IMR-90 (cell line): ENCODE results near the gene METTL27. TPM values are rescaled to one million over a fixed set of nuclear protein-coding genes. Genes with fewer than 3 reads are reported as not detected.
A peak's percentile ranks its signal among the peaks of the same experiment; 100 is the strongest.
"Not testable (repeated sequence)": the region's sequence is repeated elsewhere in the genome, so short reads cannot be mapped to it uniquely, and the experiment has no call there.

Source experiments
- ATAC-seq: fragments of 200-7000 bp; cut with Tn5 transposase; 2 replicates; pipeline ENCODE4 v1.9.1; 2020; ENCODE audit warnings: low read depth, mild to moderate bottlenecking, moderate library complexity
- BruUV-seq: library from RNA; stranded (reverse); fragments of 400-500 nt; replicated peaks from 2 replicates; lab custom pipeline; 2021; lab: Mats Ljungman, UMichigan
- CTCF ChIA-PET: fragments of 300-600 bp; formaldehyde crosslinking; extraction: SDS; loops from one replicate; lab custom pipeline; 2021; ENCODE audit warnings: antibody characterized with exemption; lab: Yijun Ruan, JAX
- POLR2A ChIA-PET: fragments of 300-600 bp; sonication (Branson Sonifier 250); formaldehyde crosslinking; loops from one replicate; lab custom pipeline; 2022; ENCODE audit warnings: antibody characterized with exemption; ENCODE audit not compliant: unreplicated experiment; lab: Charles Lee
- DNase-seq: peaks from one replicate; pipeline ENCODE4 v3.0.0; 2013
- H2AFZ ChIP-seq: replicated peaks from 2 replicates; pipeline ENCODE3; 2013; ENCODE audit warnings: low read length, mild to moderate bottlenecking; ENCODE audit not compliant: poor library complexity
- H2AK5ac ChIP-seq: 2 replicates; pipeline ENCODE4 v1.6.1; 2013; ENCODE audit warnings: low read depth, low read length, inconsistent platforms
- H2AK9ac ChIP-seq: replicated peaks from 2 replicates; pipeline ENCODE3; 2013; ENCODE audit warnings: mild to moderate bottlenecking, low read depth, low read length, moderate library complexity; ENCODE audit not compliant: poor library complexity
- H2BK120ac ChIP-seq: 2 replicates; pipeline ENCODE4 v1.6.1; 2013; ENCODE audit warnings: low read depth, low read length, inconsistent platforms
- H2BK15ac ChIP-seq: 3 replicates; pipeline ENCODE4 v1.6.1; 2013; ENCODE audit warnings: low read depth, low read length, inconsistent platforms
- H2BK20ac ChIP-seq: 2 replicates; pipeline ENCODE4 v1.6.1; 2013; ENCODE audit warnings: low read depth, mild to moderate bottlenecking, inconsistent platforms, low read length, moderate library complexity
- H2BK5ac ChIP-seq: 2 replicates; pipeline ENCODE4 v1.6.1; 2013; ENCODE audit warnings: mild to moderate bottlenecking, low read depth, low read length, inconsistent platforms; ENCODE audit not compliant: poor library complexity, severe bottlenecking
- H3K14ac ChIP-seq: replicated peaks from 2 replicates; pipeline ENCODE4 v1.6.1; 2013; ENCODE audit warnings: low read depth, low read length, inconsistent platforms
- H3K18ac ChIP-seq: 2 replicates; pipeline ENCODE4 v1.6.1; 2013; ENCODE audit warnings: low read depth, low read length, control low read depth
- H3K23ac ChIP-seq: 2 replicates; pipeline ENCODE4 v1.6.1; 2013; ENCODE audit warnings: low read depth, low read length, inconsistent platforms
- H3K27ac ChIP-seq: 2 replicates; pipeline ENCODE4 v1.5.1; 2013; ENCODE audit warnings: mild to moderate bottlenecking, control low read depth, low read length; ENCODE audit not compliant: insufficient read depth
- H3K27me3 ChIP-seq: 2 replicates; pipeline ENCODE4 v1.6.1; 2013; ENCODE audit warnings: low read length; ENCODE audit not compliant: control insufficient read depth, insufficient read depth
- H3K36me3 ChIP-seq: 2 replicates; pipeline ENCODE4 v1.6.1; 2013; ENCODE audit warnings: low read length, mixed read lengths; ENCODE audit not compliant: control insufficient read depth, insufficient read depth
- H3K4ac ChIP-seq: 2 replicates; pipeline ENCODE4 v1.6.1; 2013; ENCODE audit warnings: low read depth, low read length, inconsistent platforms
- H3K4me1 ChIP-seq: 2 replicates; pipeline ENCODE4 v1.6.1; 2013; ENCODE audit warnings: low read length, mixed read lengths; ENCODE audit not compliant: control insufficient read depth, insufficient read depth
- H3K4me2 ChIP-seq: 2 replicates; pipeline ENCODE4 v1.6.1; 2013; ENCODE audit warnings: low read depth, mild to moderate bottlenecking, control low read depth, low read length, moderate library complexity
- H3K4me3 ChIP-seq: 2 replicates; pipeline ENCODE4 v1.5.1; 2013; ENCODE audit warnings: low read depth, mild to moderate bottlenecking, control low read depth, low read length, moderate library complexity; ENCODE audit not compliant: insufficient read depth
- H3K56ac ChIP-seq: 2 replicates; pipeline ENCODE4 v1.6.1; 2013; ENCODE audit warnings: low read length, inconsistent platforms; ENCODE audit not compliant: insufficient read depth; ENCODE audit errors: extremely low read depth
- H3K79me1 ChIP-seq, 2 experiments: 2 replicates each; pipeline ENCODE4 v1.6.1; 2013; ENCODE audit warnings: low read length in 2 of 2, inconsistent platforms in 1 of 2, low read depth in 1 of 2
- H3K9ac ChIP-seq: 2 replicates; pipeline ENCODE4 v1.6.1; 2013; ENCODE audit warnings: low read depth, low read length, control low read depth
- H3K9me1 ChIP-seq: 2 replicates; pipeline ENCODE4 v1.6.1; 2013; ENCODE audit warnings: low read length, inconsistent platforms; ENCODE audit not compliant: insufficient read depth
- H3K9me3 ChIP-seq: 2 replicates; pipeline ENCODE4 v1.6.1; 2013; ENCODE audit warnings: low read length; ENCODE audit not compliant: control insufficient read depth, insufficient read depth
- H4K20me1 ChIP-seq: 2 replicates; pipeline ENCODE4 v1.6.1; 2013; ENCODE audit warnings: low read length, inconsistent platforms; ENCODE audit not compliant: insufficient read depth
- H4K5ac ChIP-seq: 2 replicates; pipeline ENCODE4 v1.6.1; 2013; ENCODE audit warnings: mild to moderate bottlenecking, low read depth, low read length, control low read depth
- H4K8ac ChIP-seq, 2 experiments: 2 replicates each; pipeline ENCODE4 v1.6.1; 2013; ENCODE audit warnings: low read depth in 2 of 2, low read length in 2 of 2, control low read depth in 1 of 2, inconsistent platforms in 1 of 2
- H4K91ac ChIP-seq: 2 replicates; pipeline ENCODE4 v1.6.1; 2013; ENCODE audit warnings: low read depth, low read length, inconsistent platforms; ENCODE audit not compliant: insufficient read depth
- RAD21 ChIP-seq: IDR thresholded peaks from 2 replicates; pipeline ENCODE4 v1.6.1; 2012; ENCODE audit warnings: low read length, improper control_type of control experiment
- WGBS, 2 experiments: methylation state at CpG; one replicate each; pipeline versions ENCODE4 v1.1.5 to v1.1.7; 2013; ENCODE audit warnings: missing lambda C conversion rate in 2 of 2; ENCODE audit not compliant: insufficient read length in 1 of 2; ENCODE audit errors: extremely low coverage in 2 of 2; 5-methylcytosine and 5-hydroxymethylcytosine counted together
- dilution Hi-C: fragments of 300-500 bp; cut with HindIII; formaldehyde crosslinking; loops from one replicate; pipeline ENCODE4 v1.14.3; 2018; ENCODE audit warnings: low sequenced_read_pairs; ENCODE audit not compliant: unreplicated experiment
- in situ Hi-C: fragments of 300-500 bp; cut with MboI; formaldehyde crosslinking; loops from 3 replicates; pipeline ENCODE4 v1.14.3; 2019; ENCODE audit warnings: low sequenced_read_pairs, inconsistent platforms, mixed read lengths
- intact Hi-C: fragments of 100-400 bp; cut with micrococcal nuclease; formaldehyde crosslinking; loops from 2 replicates; pipeline ENCODE4 v1.10.0; 2022
- polyA plus RNA-seq, 3 experiments: library from polyadenylated mRNA; depleted of rRNA; stranded (reverse); fragments of >200 nt; gene quantifications; 2 replicates each; pipeline ENCODE4 v1.2.3, GENCODE V29; 2012; ENCODE audit warnings: low replicate concordance in 1 of 3
- total RNA-seq: library from RNA; depleted of rRNA; stranded (reverse); fragments of >200 nt; gene quantifications from 2 replicates; pipeline ENCODE4 v1.2.3, GENCODE V29; 2012

The METTL27 gene
- total and polyA plus RNA-seq, 2 of the 4 experiments (the other 2 are of a cell fraction) = 2.3 to 4.3 TPM

- no peak for TF ChIP-seq RAD21
Measured at GRCh38 chr7:73847941-73848723, 5.8 kb upstream of the METTL27 start (continued).

- CTCF ChIA-PET, H3K18ac ChIP-seq, in situ Hi-C loops, H3K14ac ChIP-seq, H3K9me3 ChIP-seq, H3K27ac ChIP-seq, H3K9ac ChIP-seq, H3K4me2 ChIP-seq, H3K4me1 ChIP-seq, BruUV-seq, H4K91ac ChIP-seq, intact Hi-C loops, H4K20me1 ChIP-seq, H3K56ac ChIP-seq, DNase-seq, H3K36me3 ChIP-seq, POLR2A ChIA-PET, H3K4me3 ChIP-seq, H3K27me3 ChIP-seq, H2AK9ac ChIP-seq, H2BK5ac ChIP-seq, ATAC-seq, H2AFZ ChIP-seq, dilution Hi-C loops, H3K9me1 ChIP-seq, H4K5ac ChIP-seq, H3K23ac ChIP-seq: not testable (repeated sequence)
- 92% methylated on average over 4 of the region's 12 CpGs; no CpG with 5 or more reads in 1 of the 2 experiments for WGBS, 2 experiments
- H3K79me1 ChIP-seq = peaks cover 5 to 19% of the 10 kb centered on the region in 2 experiments
- H2BK15ac ChIP-seq = peak overlapping the region; percentile 65; the same call in 1 of the 3 replicates
- peak overlapping the region in 1 of 2 experiments; percentile 15; a peak in 1 of 4 replicates for H4K8ac ChIP-seq
- H2BK20ac ChIP-seq = peak overlapping the region; percentile 48; the same call in 1 of the 2 replicates
- H2AK5ac ChIP-seq = peak overlapping the region; percentile 76; the same call in 1 of the 2 replicates
- peak overlapping the region; percentile 18 for H3K4ac ChIP-seq
- peak overlapping the region; percentile 59 for H2BK120ac ChIP-seq
Measured at GRCh38 chr7:73845701-73846195, 3.4 kb upstream of the METTL27 start.
